NCI-H526 (cell line): Measurements from ENCODE around the gene TNIK.
"Not testable (repeated sequence)": the region's sequence is repeated elsewhere in the genome, so short reads cannot be mapped to it uniquely, and the experiment has no call there.

ENCODE experiments used
- DNase-seq, 2 experiments: peaks; one replicate each; lab custom pipeline; 2025; lab: John Stamatoyannopoulos, UW

The TNIK gene

GRCh38 chr3:171255236-171255806 lies 204.9 kb downstream of the TNIK start:
- no peak for DNase-seq

- DNase-seq: no peak
Measured at GRCh38 chr3:171254315-171254714, 205.9 kb downstream of the TNIK start.

- DNase-seq: peak in 1 of 2 experiments; percentile 9
Measured at GRCh38 chr3:171251835-171252234, 208.4 kb downstream of the TNIK start.

GRCh38 chr3:171250444-171250843 lies 209.8 kb downstream of the TNIK start:
- no peak for DNase-seq

GRCh38 chr3:171249245-171249644 lies 211.0 kb downstream of the TNIK start:
- no peak for DNase-seq

GRCh38 chr3:171248426-171249111 lies 211.6 kb downstream of the TNIK start:
- DNase-seq: no peak

- DNase-seq: no peak
Measured at GRCh38 chr3:171245796-171246765, 214.1 kb downstream of the TNIK start.

- no peak for DNase-seq
Measured at GRCh38 chr3:171242951-171243350, 217.3 kb downstream of the TNIK start.

GRCh38 chr3:171242170-171242569 lies 218.0 kb downstream of the TNIK start:
- no peak for DNase-seq

GRCh38 chr3:171241655-171242054 lies 218.6 kb downstream of the TNIK start:
- not testable (repeated sequence) for DNase-seq

- no peak for DNase-seq
Measured at GRCh38 chr3:171240504-171240835, 219.7 kb downstream of the TNIK start.

GRCh38 chr3:171239757-171240503 lies 220.3 kb downstream of the TNIK start:
- DNase-seq: no peak

GRCh38 chr3:171237009-171237385 lies 223.2 kb downstream of the TNIK start:
- DNase-seq: no peak

- DNase-seq: no peak
Measured at GRCh38 chr3:171236265-171237008, 223.8 kb downstream of the TNIK start.

GRCh38 chr3:171234298-171235010 lies 225.8 kb downstream of the TNIK start:
- DNase-seq: no peak

- DNase-seq: no peak
Measured at GRCh38 chr3:171231361-171231760, 228.8 kb downstream of the TNIK start.

- DNase-seq: no peak
Measured at GRCh38 chr3:171230865-171231264, 229.3 kb downstream of the TNIK start.

- DNase-seq: no peak
Measured at GRCh38 chr3:171229173-171229572, 231.0 kb downstream of the TNIK start.

- DNase-seq: no peak
Measured at GRCh38 chr3:171228240-171228639, 232.0 kb downstream of the TNIK start.

- no peak for DNase-seq
Measured at GRCh38 chr3:171227828-171228227, 232.4 kb downstream of the TNIK start.

- peak; percentile 73 to 75 for DNase-seq
Measured at GRCh38 chr3:171227359-171227758, 232.8 kb downstream of the TNIK start.
